KMS-11 (cell line): ENCODE measurements around the gene TRIM25.

Experiments
- H2AFZ ChIP-seq: fragments of 200-600 bp; sonication (generic); 2 replicates; pipeline ENCODE4 v1.6.1; 2016; ENCODE audit warnings: antibody characterized with exemption, mixed run types, low read depth
- H3K27ac ChIP-seq: fragments of 200-600 bp; sonication (generic); 2 replicates; pipeline ENCODE4 v1.6.1; 2016; ENCODE audit warnings: mild to moderate bottlenecking, mixed run types
- H3K27me3 ChIP-seq: fragments of 200-600 bp; sonication (generic); 2 replicates; pipeline ENCODE4 v1.6.1; 2017; ENCODE audit warnings: mild to moderate bottlenecking, low read depth, mixed run types, moderate library complexity; ENCODE audit not compliant: insufficient read depth
- H3K36me3 ChIP-seq: fragments of 200-600 bp; sonication (generic); 2 replicates; pipeline ENCODE4 v1.6.1; 2017; ENCODE audit warnings: mild to moderate bottlenecking, mixed run types; ENCODE audit not compliant: insufficient read depth
- H3K4me1 ChIP-seq: fragments of 200-600 bp; sonication (generic); 2 replicates; pipeline ENCODE4 v1.6.1; 2016; ENCODE audit warnings: mild to moderate bottlenecking, low read depth, mixed run types; ENCODE audit not compliant: poor library complexity, severe bottlenecking
- H3K4me2 ChIP-seq: fragments of 200-600 bp; sonication (generic); 2 replicates; pipeline ENCODE4 v1.7.0; 2016; ENCODE audit warnings: mild to moderate bottlenecking, mixed run types
- H3K4me3 ChIP-seq: fragments of 200-600 bp; sonication (generic); IDR thresholded peaks from 2 replicates; pipeline ENCODE4 v1.6.1; 2017; ENCODE audit warnings: low read depth, low read length, mixed read lengths; ENCODE audit not compliant: insufficient read depth
- H3K79me2 ChIP-seq: fragments of 200-600 bp; sonication (generic); 2 replicates; pipeline ENCODE4 v1.6.1; 2016; ENCODE audit warnings: low read depth, mixed run types; ENCODE audit not compliant: insufficient read depth
- H3K9ac ChIP-seq: fragments of 200-600 bp; sonication (generic); 2 replicates; pipeline ENCODE4 v1.6.1; 2016; ENCODE audit warnings: mild to moderate bottlenecking, mixed run types
- H4K20me1 ChIP-seq: fragments of 200-600 bp; sonication (generic); 2 replicates; pipeline ENCODE4 v1.6.1; 2016; ENCODE audit warnings: mild to moderate bottlenecking, mixed run types; ENCODE audit not compliant: insufficient read depth
- TF ChIP-seq, protein P1 (sequence below): fragments of 200-600 bp; sonication (generic); conservative IDR thresholded peaks from 2 replicates; pipeline ENCODE4 v1.6.1; 2017; ENCODE audit warnings: low read depth, mild to moderate bottlenecking, antibody characterized with exemption, low read length, moderate library complexity, mixed read lengths

Gene TRIM25

DNA sequence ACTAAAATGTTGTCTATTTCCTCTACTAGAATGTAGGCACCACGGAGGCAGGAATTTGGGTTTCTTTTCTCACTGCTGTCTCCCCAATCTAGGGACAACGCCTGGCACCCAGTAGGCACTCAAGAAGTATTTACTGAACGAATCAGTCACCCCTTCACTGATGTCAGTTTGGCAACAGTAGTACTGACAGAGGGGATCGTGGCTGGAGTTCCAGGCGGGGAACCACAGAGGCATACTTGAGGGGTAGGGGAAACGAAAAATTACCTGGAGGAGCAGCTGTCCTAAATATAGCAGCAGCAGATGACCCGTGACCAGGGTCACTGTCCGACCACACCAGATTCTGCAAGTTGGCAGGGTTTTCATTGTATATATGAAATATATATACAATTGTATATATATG, 33.3 kb downstream of the TRIM25 start:
- Histone ChIP-seq H3K9ac (no peak overlapping the region), H3K36me3 (no peaks in the 10 kb centered on the region), H3K79me2 (no peaks in the 10 kb centered on the region), H2AFZ (no peak overlapping the region), H3K27ac (no peak overlapping the region), H3K27me3 (no peaks in the 10 kb centered on the region), H3K4me1 (no peaks in the 10 kb centered on the region), H3K4me3 (no peak overlapping the region), H4K20me1 (no peaks in the 10 kb centered on the region), H3K4me2 (no peak overlapping the region)
- TF ChIP-seq, protein P1, sequence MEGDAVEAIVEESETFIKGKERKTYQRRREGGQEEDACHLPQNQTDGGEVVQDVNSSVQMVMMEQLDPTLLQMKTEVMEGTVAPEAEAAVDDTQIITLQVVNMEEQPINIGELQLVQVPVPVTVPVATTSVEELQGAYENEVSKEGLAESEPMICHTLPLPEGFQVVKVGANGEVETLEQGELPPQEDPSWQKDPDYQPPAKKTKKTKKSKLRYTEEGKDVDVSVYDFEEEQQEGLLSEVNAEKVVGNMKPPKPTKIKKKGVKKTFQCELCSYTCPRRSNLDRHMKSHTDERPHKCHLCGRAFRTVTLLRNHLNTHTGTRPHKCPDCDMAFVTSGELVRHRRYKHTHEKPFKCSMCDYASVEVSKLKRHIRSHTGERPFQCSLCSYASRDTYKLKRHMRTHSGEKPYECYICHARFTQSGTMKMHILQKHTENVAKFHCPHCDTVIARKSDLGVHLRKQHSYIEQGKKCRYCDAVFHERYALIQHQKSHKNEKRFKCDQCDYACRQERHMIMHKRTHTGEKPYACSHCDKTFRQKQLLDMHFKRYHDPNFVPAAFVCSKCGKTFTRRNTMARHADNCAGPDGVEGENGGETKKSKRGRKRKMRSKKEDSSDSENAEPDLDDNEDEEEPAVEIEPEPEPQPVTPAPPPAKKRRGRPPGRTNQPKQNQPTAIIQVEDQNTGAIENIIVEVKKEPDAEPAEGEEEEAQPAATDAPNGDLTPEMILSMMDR: no peak

DNA sequence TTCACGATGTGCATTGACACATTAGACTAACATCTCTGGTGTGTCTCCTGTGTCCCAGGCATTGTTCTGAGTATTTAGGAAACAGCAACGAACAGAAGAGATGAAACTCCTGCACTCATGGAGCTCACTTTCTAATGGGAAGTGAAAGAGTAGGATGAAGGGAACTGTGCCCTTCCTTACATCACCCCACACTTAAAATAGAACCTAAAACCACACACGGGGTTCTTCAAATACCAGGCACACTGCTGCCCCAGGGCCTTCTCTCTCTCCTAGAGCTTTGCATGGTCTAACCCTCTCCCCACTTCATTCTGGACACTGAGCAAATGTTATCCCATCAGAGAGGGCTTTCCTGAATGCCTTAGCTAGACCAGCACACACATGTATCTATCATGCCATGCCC, 33.7 kb downstream of the TRIM25 start:
- no peak overlapping the region for H3K27ac ChIP-seq
- no peak overlapping the region for H3K4me2 ChIP-seq
- no peaks in the 10 kb centered on the region for H3K4me1 ChIP-seq
- TF ChIP-seq, protein P1: no peak
- H3K79me2 ChIP-seq: no peaks in the 10 kb centered on the region
- no peaks in the 10 kb centered on the region for H4K20me1 ChIP-seq
- H3K27me3 ChIP-seq: no peaks in the 10 kb centered on the region
- H3K9ac ChIP-seq: no peak overlapping the region
- no peak overlapping the region for H2AFZ ChIP-seq
- H3K4me3 ChIP-seq: no peak overlapping the region
- no peaks in the 10 kb centered on the region for H3K36me3 ChIP-seq

DNA sequence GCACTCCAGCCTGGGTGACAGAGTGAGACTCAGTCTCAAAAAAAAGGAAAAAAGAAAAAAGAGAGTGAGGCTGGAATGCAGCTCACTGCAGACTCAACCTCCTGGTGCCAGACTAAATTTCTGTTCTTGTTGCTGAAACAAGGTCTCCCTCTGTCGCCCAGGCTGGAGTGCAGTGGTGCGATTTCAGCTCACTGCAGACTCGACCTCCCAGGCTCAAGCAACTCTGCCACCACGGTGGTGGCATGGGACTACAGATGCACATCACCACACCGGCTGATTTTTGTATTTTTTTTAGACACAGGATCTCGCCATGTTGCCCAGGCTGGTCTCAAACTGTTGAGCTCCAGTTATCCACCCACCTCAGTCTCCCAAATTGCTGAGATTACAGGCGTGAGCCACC, 34.6 kb downstream of the TRIM25 start:
- no peak overlapping the region for H3K4me2 ChIP-seq
- H3K4me3 ChIP-seq: no peak overlapping the region
- H3K27me3 ChIP-seq: no peaks in the 10 kb centered on the region
- no peaks in the 10 kb centered on the region for H3K4me1 ChIP-seq
- no peak overlapping the region for H3K27ac ChIP-seq
- H3K79me2 ChIP-seq: no peaks in the 10 kb centered on the region
- no peaks in the 10 kb centered on the region for H4K20me1 ChIP-seq
- H3K9ac ChIP-seq: no peak overlapping the region
- TF ChIP-seq, protein P1: no peak
- H2AFZ ChIP-seq: no peak overlapping the region
- no peaks in the 10 kb centered on the region for H3K36me3 ChIP-seq

DNA sequence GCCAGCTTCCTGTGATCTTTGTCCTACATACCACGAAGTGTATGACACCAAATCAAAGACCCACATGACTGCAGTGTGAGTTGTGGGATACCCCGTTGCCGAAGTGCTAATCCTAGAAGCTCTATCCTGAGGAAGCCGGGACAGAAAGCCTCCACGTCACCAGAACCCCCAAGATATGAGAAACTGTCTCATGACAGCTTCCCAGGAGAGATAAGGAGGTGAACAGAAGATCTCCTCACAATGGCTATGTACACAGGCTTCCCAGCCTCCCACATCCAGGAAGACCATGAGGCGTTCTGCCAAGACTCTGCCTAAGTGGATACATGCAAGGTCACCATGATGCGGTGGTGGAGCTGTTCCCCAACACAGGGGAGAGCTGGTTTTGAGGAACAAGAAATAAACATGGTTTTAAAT, 37.1 kb downstream of the TRIM25 start:
- no peak overlapping the region for H3K9ac ChIP-seq
- no peaks in the 10 kb centered on the region for H3K27me3 ChIP-seq
- H3K4me1 ChIP-seq: no peaks in the 10 kb centered on the region
- no peaks in the 10 kb centered on the region for H3K79me2 ChIP-seq
- H2AFZ ChIP-seq: no peak overlapping the region
- H3K27ac ChIP-seq: no peak overlapping the region
- no peak overlapping the region for H3K4me3 ChIP-seq
- no peak overlapping the region for H3K4me2 ChIP-seq
- H3K36me3 ChIP-seq: no peaks in the 10 kb centered on the region
- no peaks in the 10 kb centered on the region for H4K20me1 ChIP-seq
- TF ChIP-seq, protein P1: no peak
